UCSD-AML1 (cell line): ENCODE results near the gene NUDT15.
"Not testable (repeated sequence)": the region's sequence is repeated elsewhere in the genome, so short reads cannot be mapped to it uniquely, and the experiment has no call there.

Source experiments
- DNase-seq: peaks from one replicate; lab custom pipeline; 2025; ENCODE audit not compliant: unreplicated experiment; lab: John Stamatoyannopoulos, UW

The NUDT15 gene

GRCh38 chr13:48037346-48038173 lies at the start of gene NUDT15:
Gene NUDT15 (plus strand): TSS chr13:48037726. CDS start chr13:48037747, 21 bp downstream.
- peak; percentile 96 for DNase-seq

GRCh38 chr13:47990427-47990826 lies 47.1 kb upstream of the NUDT15 start:
- no peak for DNase-seq

- no peak for DNase-seq
Observed at GRCh38 chr13:47990920-47991466, 46.5 kb upstream of the NUDT15 start.

- no peak for DNase-seq
Observed at GRCh38 chr13:47991859-47992258, 45.7 kb upstream of the NUDT15 start.

DNA sequence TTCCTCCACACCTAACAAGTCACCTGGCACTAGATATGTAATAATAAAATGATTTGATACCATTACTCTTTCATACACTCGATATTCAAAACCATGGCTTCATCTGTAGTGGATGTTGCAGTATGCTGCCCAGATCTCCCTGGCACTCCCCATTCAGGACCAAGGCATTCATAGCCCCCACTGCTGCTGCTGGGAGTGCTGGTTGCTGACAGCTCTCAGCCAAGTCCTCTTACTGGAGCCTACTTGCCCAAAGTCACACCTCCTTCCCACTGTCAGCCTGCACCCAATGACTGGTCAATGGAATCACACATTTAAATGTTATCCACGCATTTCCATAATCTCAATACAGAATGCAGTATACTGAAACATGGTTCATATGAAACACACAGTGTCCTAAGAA lies 40.1 kb upstream of the NUDT15 start:
- no peak for DNase-seq

DNA sequence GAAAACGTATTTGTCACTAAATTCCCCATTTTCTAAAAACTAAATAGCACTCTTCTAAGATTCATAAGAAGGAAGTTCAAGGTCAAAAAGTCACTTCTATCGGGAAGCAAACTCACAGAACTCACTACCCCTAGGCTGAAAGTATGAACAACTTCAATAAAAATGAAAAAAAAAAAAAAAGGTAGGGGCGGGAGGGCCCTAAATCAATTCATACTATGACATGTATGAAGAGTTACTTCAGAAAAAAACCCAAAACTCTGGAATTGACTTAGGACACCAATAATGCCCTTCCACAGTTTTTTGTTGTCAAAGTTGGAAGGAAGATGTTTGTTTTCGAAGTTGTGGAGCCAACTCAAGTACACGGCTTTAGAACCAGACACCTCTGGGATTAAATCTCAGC lies 37.6 kb upstream of the NUDT15 start:
- no peak for DNase-seq

DNA sequence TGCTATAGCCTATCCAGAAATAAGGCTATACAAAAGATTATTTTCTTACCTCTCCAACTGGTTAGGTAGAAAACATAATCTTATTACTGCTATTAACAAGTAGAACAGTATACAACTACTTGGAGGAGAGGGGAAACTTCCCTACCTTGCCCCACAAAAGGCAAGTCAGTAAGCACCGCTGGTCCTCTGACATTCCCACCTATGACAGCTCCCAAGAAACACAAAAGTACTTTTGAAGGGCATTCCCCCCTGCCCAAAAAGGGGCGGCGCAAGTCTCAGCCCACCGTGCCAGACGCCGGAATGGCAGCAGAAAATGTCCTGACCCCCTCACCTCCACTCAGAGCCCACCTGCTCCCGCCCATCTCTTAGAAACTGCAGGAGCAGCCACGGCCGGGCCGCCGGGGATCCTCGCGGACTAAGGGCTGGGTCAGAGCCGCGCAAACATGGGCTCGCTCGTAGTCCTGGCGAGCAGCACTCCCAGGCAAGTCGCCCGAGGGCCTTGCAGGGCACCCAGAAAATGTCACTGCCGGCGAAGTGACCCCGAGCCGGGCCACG lies 36.9 kb upstream of the NUDT15 start:
- no peak for DNase-seq

DNA sequence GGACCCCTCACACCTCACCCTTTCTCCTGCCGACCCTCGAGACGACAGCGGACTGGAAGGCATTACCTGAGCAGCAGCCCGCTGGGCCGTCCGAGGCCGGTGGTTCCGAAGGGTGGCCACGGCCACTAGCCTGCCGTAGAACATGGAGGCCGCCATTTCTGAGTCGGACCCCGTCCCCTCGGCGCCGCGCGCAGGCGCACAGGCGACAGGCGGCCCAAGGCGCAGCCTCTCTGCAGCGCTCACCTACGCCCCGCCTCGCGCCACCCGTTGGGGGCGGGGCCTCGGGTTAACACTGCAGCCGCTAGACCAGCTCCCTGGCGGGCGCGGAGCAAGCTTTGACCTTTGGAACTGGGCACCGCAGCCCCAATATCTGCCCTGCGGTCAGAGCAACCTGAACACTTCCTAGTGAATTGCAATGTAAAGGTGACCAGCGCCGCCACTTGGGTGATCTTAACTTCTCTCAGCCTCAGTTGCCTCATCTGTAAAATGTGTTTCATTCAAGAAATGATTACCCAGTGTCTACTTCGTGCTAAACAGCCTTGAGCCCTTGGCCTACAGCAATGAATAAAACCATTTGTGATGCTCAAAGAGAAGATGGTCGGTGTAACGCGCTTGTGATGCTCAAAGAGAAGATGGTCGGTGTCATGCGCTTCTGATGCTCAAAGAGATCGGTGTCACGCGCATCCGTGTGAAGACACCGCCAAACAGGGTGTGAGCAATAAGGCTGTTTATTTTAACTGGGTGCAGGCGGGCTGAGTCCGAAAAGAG lies 36.2 kb upstream of the NUDT15 start, which contains the start of gene SUCLA2:
TSS of gene SUCLA2 (minus strand) at position 160 of the 768 bp plus-strand sequence. CDS start at position 156, 4 bp downstream.
- DNase-seq, result peak; percentile 95

DNA sequence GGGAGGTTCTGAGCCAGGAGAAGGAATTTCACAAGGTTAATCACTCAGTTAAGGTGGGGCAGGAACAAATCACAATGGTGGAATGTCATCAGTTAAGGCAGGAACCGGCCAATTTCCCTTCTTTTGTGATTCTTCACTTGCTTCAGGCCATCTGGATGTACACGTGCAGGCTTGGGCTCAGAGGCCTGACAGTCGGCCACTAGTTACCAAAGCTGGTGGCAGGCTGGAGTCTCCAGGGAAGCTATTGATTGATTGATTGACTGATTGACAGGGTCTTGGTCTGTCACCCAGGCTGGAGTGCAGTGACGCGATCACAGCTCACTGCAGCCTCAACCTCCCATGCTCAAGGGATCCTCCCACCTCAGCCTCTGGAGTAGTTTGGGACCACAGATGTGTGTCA lies 35.5 kb upstream of the NUDT15 start:
- DNase-seq, result not testable (repeated sequence)

- DNase-seq, result no peak
Observed at GRCh38 chr13:48004201-48004600, 33.3 kb upstream of the NUDT15 start.

- no peak for DNase-seq
Observed at GRCh38 chr13:48006396-48006795, 31.1 kb upstream of the NUDT15 start.

DNA sequence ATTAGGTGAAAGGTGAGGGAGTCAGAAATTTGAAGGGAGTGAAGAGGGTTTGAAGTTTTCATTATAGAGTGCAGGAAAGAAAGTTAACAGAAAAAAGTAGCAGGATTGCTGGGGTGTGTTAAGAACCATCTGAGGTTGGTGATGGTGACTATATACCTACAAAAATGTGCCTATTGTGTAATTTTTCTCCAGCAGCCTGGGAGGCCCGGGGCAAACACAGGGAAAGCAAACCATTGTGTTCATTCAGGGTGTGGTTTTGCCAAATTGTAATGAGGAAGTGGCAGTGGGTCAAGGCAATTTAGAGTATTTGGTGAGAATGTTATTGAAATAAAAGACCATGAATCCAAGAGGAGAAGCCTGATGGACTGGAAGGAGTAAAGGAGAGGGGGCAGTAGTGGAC lies 28.2 kb upstream of the NUDT15 start:
- no peak for DNase-seq

- DNase-seq, result no peak
Observed at GRCh38 chr13:48010698-48011097, 26.8 kb upstream of the NUDT15 start.

GRCh38 chr13:48012668-48013067 lies 24.9 kb upstream of the NUDT15 start:
- DNase-seq, result no peak

GRCh38 chr13:48014359-48014758 lies 23.2 kb upstream of the NUDT15 start:
- DNase-seq, result no peak

GRCh38 chr13:48018637-48019036 lies 18.9 kb upstream of the NUDT15 start:
- DNase-seq, result no peak

GRCh38 chr13:48019796-48020195 lies 17.7 kb upstream of the NUDT15 start:
- DNase-seq, result no peak

DNA sequence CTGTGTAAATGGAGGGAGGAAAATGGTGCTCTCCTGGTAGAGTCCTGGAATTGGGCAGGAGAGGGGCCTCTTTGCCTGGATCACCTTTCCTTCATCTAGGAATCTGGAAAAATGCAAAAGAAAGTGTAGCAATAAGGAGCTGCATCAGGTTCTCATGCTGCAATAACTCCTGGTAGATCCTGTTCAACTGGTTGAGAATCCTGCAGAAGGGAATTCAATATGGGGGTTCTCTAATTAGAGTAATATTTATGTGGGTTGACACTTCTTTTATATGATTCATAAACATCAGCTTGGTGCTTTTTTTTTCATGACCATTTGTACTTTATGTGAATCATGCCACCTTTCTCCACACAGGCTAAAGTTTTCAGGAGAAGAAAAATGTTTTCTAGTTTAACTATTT lies 9.5 kb upstream of the NUDT15 start:
- DNase-seq, result no peak

GRCh38 chr13:48029859-48030258 lies 7.7 kb upstream of the NUDT15 start:
- no peak for DNase-seq

- DNase-seq, result no peak
Observed at GRCh38 chr13:48038761-48039160, 1.2 kb downstream of the NUDT15 start.

DNA sequence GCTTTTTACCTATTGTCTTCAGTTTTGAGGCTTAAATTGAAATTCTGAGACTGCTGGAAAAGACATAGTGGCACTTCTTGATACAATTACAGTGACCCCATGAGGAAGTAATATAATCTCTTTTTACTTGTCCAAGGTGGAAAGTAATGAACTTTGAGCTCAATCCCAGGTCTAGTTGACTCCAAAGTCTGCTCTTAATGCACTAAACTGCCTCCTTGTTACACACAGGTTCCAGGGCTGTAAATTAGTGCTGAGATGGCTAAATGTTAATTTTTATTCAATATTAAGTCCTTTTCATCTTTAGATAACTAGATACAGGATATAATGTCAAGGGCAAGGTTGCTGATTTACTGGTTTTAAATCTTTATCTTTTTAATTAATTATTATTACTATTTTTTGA lies 2.5 kb downstream of the NUDT15 start:
- DNase-seq, result no peak

DNA sequence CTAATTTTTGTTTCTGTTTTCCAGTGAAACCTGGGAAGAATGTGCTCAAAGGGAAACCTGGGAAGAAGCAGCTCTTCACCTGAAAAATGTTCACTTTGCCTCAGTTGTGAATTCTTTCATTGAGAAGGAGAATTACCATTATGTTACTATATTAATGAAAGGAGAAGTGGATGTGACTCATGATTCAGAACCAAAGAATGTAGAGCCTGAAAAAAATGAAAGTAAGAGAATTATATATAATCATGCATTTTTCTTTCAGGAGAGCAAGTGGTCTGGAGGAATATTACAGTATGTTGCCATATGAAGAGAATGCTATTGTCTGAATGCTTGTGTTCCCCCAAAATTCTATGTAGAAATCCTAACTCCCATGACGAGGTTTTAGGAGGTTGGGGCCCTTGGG lies 3.4 kb downstream of the NUDT15 start:
- no peak for DNase-seq
